Muscle of leg (tissue), 11 donors: ENCODE data around the gene SMTNL2. TPM values are rescaled to one million over a fixed set of nuclear protein-coding genes. Genes with fewer than 3 reads are reported as not detected.
"Not testable (repeated sequence)": the region's sequence is repeated elsewhere in the genome, so short reads cannot be mapped to it uniquely, and the experiment has no call there.

Source experiments
- DNase-seq: peaks from one replicate; pipeline ENCODE4 v3.0.0; 2013
- H3K27ac ChIP-seq: one replicate; pipeline ENCODE4 v1.5.1; 2013; ENCODE audit warnings: mild to moderate bottlenecking, low read length, control low read depth
- H3K27me3 ChIP-seq: one replicate; pipeline ENCODE4 v1.6.1; 2013; ENCODE audit warnings: low read length; ENCODE audit not compliant: control insufficient read depth, insufficient read depth
- H3K36me3 ChIP-seq: one replicate; pipeline ENCODE4 v1.6.1; 2013; ENCODE audit warnings: low read length; ENCODE audit not compliant: control insufficient read depth, insufficient read depth
- H3K4me1 ChIP-seq: one replicate; pipeline ENCODE4 v1.6.1; 2013; ENCODE audit warnings: low read length; ENCODE audit not compliant: control insufficient read depth, insufficient read depth
- H3K4me3 ChIP-seq: one replicate; pipeline ENCODE4 v1.5.1; 2013; ENCODE audit warnings: low read length, control low read depth
- H3K9me3 ChIP-seq: replicated peaks from 2 replicates; pipeline ENCODE4 v1.6.1; 2013; ENCODE audit warnings: low read depth, low read length; ENCODE audit not compliant: control insufficient read depth
- WGBS: methylation state at CpG from one replicate; pipeline ENCODE4 v1.1.5; 2013; ENCODE audit warnings: missing lambda C conversion rate; ENCODE audit not compliant: insufficient coverage; 5-methylcytosine and 5-hydroxymethylcytosine counted together
- polyA plus RNA-seq, 8 donors: library from polyadenylated mRNA; unstranded; fragments of 120-200 nt; gene quantifications; one replicate each; pipeline versions ENCODE4 v1.2.1 to v1.2.3, GENCODE V29; 2013; ENCODE audit warnings: inconsistent platforms in 1 of 8, low replicate concordance in 1 of 8; ENCODE audit not compliant: insufficient read length in 8 of 8, insufficient read depth in 1 of 8
- total RNA-seq: library from RNA; stranded (reverse); fragments of 120-200 nt; gene quantifications from one replicate; pipeline ENCODE4 v1.2.4, GENCODE V29; 2013

The SMTNL2 gene
- total and polyA plus RNA-seq, 9 donors, result 67.9 to 157 (median 111) TPM

DNA sequence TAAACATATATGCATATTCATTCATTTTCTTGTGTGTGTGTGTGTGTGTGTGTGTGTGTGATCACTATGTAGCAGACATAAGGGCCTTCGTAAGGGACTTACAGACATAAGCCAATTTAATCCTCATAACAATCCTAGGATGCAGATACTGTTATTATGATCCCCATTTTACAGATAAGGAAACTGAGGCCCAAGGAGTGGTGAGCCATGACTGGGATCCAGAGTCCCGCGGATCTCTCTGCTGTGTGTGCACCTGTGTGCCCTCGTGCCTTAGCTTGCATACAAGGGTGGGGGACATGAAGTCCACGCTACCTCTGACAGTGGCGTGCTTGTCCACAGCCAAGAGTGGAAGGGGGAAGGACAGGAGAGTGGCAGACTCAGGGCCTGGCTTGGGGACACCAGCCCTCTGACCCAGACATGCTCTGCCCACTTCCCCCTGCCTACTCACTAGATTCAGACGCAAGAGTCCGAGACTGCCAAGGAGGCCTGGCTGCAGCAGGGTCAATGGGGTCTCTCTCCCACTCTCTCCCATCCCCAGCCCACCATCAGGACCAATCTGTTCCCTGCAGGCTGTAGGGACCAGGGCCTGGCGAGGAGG, 9.8 kb upstream of the SMTNL2 start:
- no peak for DNase-seq
- H3K4me3 ChIP-seq, result no peak overlapping the region
- no peak overlapping the region for H3K27ac ChIP-seq
- H3K36me3 ChIP-seq, result no peaks in the 10 kb centered on the region
- no peaks in the 10 kb centered on the region for H3K9me3 ChIP-seq
- no peaks in the 10 kb centered on the region for H3K27me3 ChIP-seq
- H3K4me1 ChIP-seq, result peaks cover 29% of the 10 kb centered on the region
- WGBS, result 100% methylated on average over 5 of the region's 9 CpGs

DNA sequence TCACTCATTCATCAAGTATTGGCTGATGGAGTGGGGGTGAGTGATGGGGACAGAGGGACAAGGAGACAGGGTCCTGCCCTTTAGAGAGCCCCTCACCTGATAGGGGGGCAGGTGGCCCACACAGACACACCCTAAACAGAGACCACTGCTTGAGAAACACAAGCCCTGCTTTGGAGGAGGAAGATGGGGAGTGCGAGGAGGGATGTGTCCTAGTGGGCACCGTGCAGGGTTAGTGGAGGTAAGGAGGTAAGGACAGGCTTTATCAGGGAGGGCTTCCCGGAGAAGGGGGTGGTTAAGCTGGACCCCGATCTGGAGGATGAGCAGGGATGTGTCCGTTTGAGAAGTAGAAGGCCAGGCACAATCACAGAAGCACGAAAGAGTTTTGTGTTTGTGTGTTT, 8.2 kb upstream of the SMTNL2 start:
- H3K4me1 ChIP-seq, result peaks cover 29% of the 10 kb centered on the region
- H3K36me3 ChIP-seq, result no peaks in the 10 kb centered on the region
- no peaks in the 10 kb centered on the region for H3K27me3 ChIP-seq
- WGBS, result 59% methylated on average over 6 of the region's 6 CpGs
- H3K9me3 ChIP-seq, result no peaks in the 10 kb centered on the region
- no peak for DNase-seq
- H3K4me3 ChIP-seq, result no peak overlapping the region
- H3K27ac ChIP-seq, result peak overlapping the region; percentile 80

DNA sequence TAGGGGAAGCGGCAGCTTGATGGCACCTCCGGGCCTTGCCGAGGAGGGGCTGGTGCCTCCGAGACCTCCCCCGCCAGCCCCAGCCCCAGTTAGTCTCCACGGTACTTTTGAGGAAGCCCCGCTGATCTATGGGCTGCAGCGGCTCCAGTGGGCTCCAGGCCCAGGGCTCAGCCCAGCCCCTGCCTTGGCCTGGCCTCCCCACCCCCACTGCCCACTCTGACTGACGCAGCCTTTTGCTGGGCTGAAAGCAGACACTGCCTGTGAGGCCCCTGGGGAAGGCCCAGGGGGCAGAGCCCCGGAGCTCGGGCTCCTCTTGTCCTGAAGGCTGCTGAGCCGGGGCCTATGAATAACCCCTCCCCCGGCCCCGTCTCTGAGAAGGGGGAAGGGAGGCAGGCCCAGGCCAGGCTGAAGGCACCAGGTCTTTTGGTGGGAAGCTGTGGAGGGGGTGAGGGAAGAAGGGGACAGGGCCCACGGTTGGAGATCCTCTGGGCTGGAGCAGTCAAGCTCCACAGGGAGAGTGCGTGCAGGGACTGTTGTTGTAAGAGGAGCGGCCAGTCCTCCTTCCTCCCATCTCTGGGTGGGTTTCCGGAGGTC, 7.5 kb upstream of the SMTNL2 start:
- Histone ChIP-seq H3K27me3 (peaks cover 2% of the 10 kb centered on the region), H3K36me3 (no peaks in the 10 kb centered on the region), H3K9me3 (no peaks in the 10 kb centered on the region), H3K4me3 (no peak overlapping the region), H3K27ac (peak overlapping the region; percentile 80), H3K4me1 (peaks cover 29% of the 10 kb centered on the region)
- WGBS, result 21% methylated on average over 14 of the region's 18 CpGs
- peak; percentile 62 for DNase-seq

DNA sequence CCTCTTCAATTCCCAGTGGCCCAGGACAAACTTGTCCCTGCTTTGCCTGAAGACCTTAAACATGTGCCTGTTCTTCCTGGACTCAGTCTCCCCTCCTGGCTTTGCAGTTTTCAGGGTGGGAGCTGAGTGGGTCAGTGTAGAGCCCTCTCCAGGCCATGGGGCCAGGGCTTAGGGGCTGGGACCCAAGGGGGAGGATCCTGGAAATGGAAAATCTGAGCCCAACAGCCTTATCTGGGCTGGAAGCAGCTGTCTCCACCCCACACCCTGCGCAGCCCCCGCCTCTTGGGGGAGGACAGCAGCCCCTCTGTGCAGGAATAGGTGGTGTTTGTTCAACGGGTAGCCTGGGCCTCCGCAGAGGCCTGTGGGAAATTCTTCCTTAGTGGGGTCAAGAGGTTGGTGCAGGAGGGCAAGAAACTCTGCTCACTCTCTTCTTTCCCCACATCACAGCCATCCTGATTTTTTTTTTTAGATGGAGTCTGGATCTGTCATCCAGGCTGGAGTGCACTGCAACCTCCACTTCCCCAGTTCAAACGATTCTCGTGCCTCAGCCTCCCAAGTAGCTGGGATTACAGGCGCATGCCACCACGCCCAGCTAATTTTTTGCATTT, 6.8 kb upstream of the SMTNL2 start:
- Histone ChIP-seq H3K4me1 (peaks cover 32% of the 10 kb centered on the region), H3K27me3 (peaks cover 7% of the 10 kb centered on the region), H3K36me3 (no peaks in the 10 kb centered on the region), H3K27ac (peak overlapping the region; percentile 80), H3K4me3 (no peak overlapping the region), H3K9me3 (no peaks in the 10 kb centered on the region)
- no peak for DNase-seq
- no CpG with 5 or more reads among the region's 8 CpGs for WGBS

DNA sequence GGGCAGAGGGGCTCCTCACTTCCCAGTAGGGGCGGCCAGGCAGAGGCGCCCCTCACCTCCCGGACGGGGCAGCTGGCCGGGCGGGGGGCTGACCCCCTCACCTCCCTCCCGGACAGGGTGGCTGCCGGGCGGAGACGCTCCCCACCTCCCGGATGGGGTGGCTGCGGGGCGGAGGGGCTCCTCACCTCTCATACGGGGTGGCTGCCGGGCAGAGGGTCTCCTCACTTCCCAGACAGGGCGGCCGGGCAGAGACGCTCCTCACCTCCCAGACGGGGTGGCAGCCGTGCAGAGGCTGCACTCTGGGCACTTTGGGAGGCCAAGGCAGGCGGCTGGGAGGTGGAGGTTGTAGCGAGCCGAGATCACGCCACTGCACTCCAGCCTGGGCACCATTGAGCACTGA, 6.0 kb upstream of the SMTNL2 start:
- Histone ChIP-seq H3K4me1 (peaks cover 40% of the 10 kb centered on the region), H3K27me3 (peaks cover 16% of the 10 kb centered on the region)
- H3K36me3 ChIP-seq, H3K9me3 ChIP-seq, H3K27ac ChIP-seq, H3K4me3 ChIP-seq, DNase-seq: not testable (repeated sequence)
- 97% methylated on average over 10 of the region's 24 CpGs for WGBS

DNA sequence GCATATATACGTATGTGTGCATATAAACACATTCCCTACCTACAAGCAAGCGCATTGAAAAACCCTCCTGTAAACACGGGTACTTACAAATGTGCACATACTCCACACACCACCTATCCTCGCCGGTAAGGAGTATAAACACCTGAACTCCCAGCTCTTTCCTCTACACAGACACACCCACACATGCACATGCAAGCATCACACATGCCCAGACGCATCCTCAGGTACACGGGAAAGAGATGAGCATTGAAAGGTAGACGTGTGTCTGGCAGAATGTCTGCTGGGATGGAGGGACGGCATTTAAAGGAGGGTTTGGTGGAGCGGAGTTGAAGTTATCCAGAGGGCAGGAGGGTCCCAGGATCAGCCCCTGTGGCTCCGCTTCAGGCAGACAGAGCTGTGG, 4.7 kb upstream of the SMTNL2 start:
- Histone ChIP-seq H3K36me3 (no peaks in the 10 kb centered on the region), H3K27me3 (peaks cover 25% of the 10 kb centered on the region), H3K27ac (no peak overlapping the region), H3K4me1 (peaks cover 46% of the 10 kb centered on the region), H3K9me3 (no peaks in the 10 kb centered on the region), H3K4me3 (no peak overlapping the region)
- no peak for DNase-seq
- 85% methylated on average over 9 of the region's 11 CpGs for WGBS

DNA sequence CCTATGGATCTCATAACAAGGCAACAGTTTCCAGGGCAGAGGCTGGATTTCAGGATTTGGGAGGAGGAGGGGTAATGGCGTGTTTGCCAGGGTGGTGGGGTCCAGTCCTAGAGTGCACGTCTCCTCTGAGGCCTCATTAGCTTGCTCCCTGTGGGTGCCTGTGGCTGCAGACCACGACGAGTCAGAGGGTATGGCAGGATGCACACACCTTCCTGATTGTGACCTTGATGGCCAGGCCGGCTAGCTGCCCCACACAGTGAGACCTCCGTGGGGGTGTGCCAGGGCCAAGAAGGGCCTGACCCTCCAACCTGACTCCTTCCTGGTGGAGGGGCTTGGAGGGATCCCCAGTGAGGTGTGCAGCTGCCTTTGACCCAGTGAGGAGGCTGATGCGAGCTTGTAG, 4.0 kb upstream of the SMTNL2 start:
- Histone ChIP-seq H3K4me3 (no peak overlapping the region), H3K36me3 (no peaks in the 10 kb centered on the region), H3K27ac (no peak overlapping the region), H3K27me3 (peaks cover 29% of the 10 kb centered on the region), H3K9me3 (no peaks in the 10 kb centered on the region), H3K4me1 (peaks cover 48% of the 10 kb centered on the region)
- no peak for DNase-seq
- WGBS, result 61% methylated on average over 5 of the region's 7 CpGs

DNA sequence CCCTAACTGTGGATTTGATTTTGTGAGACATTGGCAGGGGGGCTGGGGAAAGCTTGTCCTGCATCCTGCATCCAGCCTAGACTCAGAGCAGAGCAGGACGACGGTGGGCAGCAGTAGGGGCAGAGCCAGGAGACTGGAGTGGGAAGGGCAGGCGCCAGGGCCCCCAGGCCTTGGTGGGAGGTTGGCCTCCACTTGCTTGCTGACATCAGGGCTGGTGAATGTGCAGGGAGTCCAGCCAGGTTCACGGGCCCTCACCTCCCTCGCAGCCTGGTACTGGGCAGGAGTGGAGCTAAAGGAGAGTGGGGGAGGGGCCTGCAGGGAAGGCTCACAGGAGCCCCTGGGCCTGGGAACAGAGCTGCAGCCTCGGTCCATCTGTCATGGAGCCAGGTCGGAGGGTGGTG, 2.2 kb upstream of the SMTNL2 start:
- H3K36me3 ChIP-seq, result no peaks in the 10 kb centered on the region
- H3K4me3 ChIP-seq, result no peak overlapping the region
- peaks cover 38% of the 10 kb centered on the region for H3K27me3 ChIP-seq
- no peak for DNase-seq
- no peak overlapping the region for H3K27ac ChIP-seq
- WGBS, result 50% methylated on average over 6 of the region's 7 CpGs
- H3K9me3 ChIP-seq, result no peaks in the 10 kb centered on the region
- peaks cover 36% of the 10 kb centered on the region for H3K4me1 ChIP-seq

DNA sequence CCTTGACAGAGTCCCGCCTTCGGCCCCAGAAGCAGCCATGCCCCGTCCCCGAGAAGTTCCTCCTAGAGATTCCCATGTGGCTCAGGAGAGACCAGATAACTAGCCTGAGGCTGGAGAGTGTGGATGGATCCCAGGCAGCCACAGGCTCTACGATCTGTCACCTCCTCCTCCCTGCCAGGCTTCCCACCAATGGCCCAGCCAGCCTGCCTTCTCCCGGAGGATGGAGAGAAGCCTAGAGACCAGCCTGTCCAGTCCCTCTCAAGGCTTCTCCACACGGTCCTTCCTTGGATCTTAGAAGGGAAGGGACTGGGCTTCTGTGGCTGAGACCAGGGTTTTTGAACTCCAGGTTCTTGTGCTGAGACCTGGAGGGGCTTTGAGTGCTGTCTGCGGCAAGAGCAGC, 1.6 kb upstream of the SMTNL2 start:
- 36% methylated on average over 2 of the region's 8 CpGs for WGBS
- H3K27ac ChIP-seq, result no peak overlapping the region
- peaks cover 36% of the 10 kb centered on the region for H3K4me1 ChIP-seq
- no peak overlapping the region for H3K4me3 ChIP-seq
- H3K27me3 ChIP-seq, result peaks cover 38% of the 10 kb centered on the region
- no peak for DNase-seq
- H3K9me3 ChIP-seq, result no peaks in the 10 kb centered on the region
- no peaks in the 10 kb centered on the region for H3K36me3 ChIP-seq

DNA sequence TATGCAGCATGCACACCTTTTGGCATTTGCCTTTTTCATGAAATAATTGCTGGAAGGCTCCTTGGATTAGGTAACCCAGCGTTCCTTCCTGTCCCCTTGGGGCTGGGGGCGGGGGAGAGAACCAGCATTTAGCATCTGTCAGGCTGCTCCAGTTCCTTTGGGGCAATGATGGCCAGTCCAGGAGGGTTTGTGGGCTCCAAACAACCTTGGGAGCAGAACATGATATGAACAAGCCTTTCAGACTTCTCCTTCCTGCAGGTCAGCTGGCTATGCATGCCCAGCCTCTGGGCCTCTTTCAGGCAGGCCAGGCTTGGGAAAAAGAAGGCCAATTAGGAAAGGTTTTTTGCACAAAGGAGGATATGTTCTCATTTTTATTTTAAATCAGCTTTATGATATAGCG, 1.1 kb upstream of the SMTNL2 start:
- Histone ChIP-seq H3K36me3 (no peaks in the 10 kb centered on the region), H3K27ac (no peak overlapping the region)
- 17% methylated on average over 1 of the region's 3 CpGs for WGBS

More for the DNA sequence above, 1.1 kb upstream of the SMTNL2 start:
- Histone ChIP-seq H3K4me3 (no peak overlapping the region), H3K4me1 (peaks cover 40% of the 10 kb centered on the region), H3K9me3 (no peaks in the 10 kb centered on the region), H3K27me3 (peaks cover 38% of the 10 kb centered on the region)
- DNase-seq, result no peak
